T-cell (primary cell): ENCODE measurements around the gene TLE1. TPM values are rescaled to one million over a fixed set of nuclear protein-coding genes. Genes with fewer than 3 reads are reported as not detected.

Source experiments
- ATAC-seq, 4 experiments: fragments of 200-7000 bp in 3 of 4; fragments of 150-1000 bp in 1 of 4; cut with Tn5 transposase; replicated peaks in 1 of 4; 1 replicate in 3 of 4; 2 replicates in 1 of 4; pipeline ENCODE4 v1.10.0; 2021; ENCODE audit warnings: moderate library complexity in 3 of 4, mild to moderate bottlenecking in 2 of 4, moderate number of reproducible peaks in 1 of 4
- CTCF ChIA-PET, 2 donors: fragments of 300-600 bp; sonication (Branson Sonifier 250); formaldehyde crosslinking; loops; one replicate each; lab custom pipeline; 2022; ENCODE audit warnings: antibody characterized with exemption in 2 of 2; lab: Charles Lee
- POLR2A ChIA-PET, 2 donors: fragments of 300-600 bp; sonication (Branson Sonifier 250); formaldehyde crosslinking; loops; one replicate each; lab custom pipeline; 2022; ENCODE audit warnings: antibody characterized with exemption in 2 of 2; lab: Charles Lee
- DNase-seq, 35 experiments: peaks; one replicate each; pipeline versions ENCODE4 v3.0.0 to v3.0.0-alpha.2; 2013 to 2023
- H3K27ac ChIP-seq: one replicate; pipeline ENCODE4 v1.5.1; 2013; ENCODE audit warnings: low read length
- H3K27me3 ChIP-seq, 2 experiments: replicated peaks in 1 of 2; 1 replicate in 1 of 2; 2 replicates in 1 of 2; pipeline versions ENCODE4 v1.6.1 to v1.7.0; 2013; ENCODE audit warnings: low read length in 1 of 2, mixed read lengths in 1 of 2; ENCODE audit not compliant: control insufficient read depth in 2 of 2, insufficient read depth in 2 of 2; ENCODE audit errors: extremely low read depth in 1 of 2
- H3K36me3 ChIP-seq, 2 donors: 1 replicate in 1 of 2; 2 replicates in 1 of 2; pipeline versions ENCODE4 v1.6.1 to v1.7.0; 2013; ENCODE audit warnings: low read length in 1 of 2; ENCODE audit not compliant: control insufficient read depth in 2 of 2, insufficient read depth in 1 of 2; ENCODE audit errors: extremely low read depth in 1 of 2
- H3K4me1 ChIP-seq, 2 experiments: 1 replicate in 1 of 2; 2 replicates in 1 of 2; pipeline versions ENCODE4 v1.6.1 to v1.7.0; 2013; ENCODE audit warnings: low read length in 2 of 2, mixed read lengths in 1 of 2; ENCODE audit not compliant: insufficient read depth in 2 of 2, control insufficient read depth in 1 of 2; ENCODE audit errors: extremely low read depth in 1 of 2
- H3K4me3 ChIP-seq, 2 donors: 1 replicate in 1 of 2; 2 replicates in 1 of 2; pipeline versions ENCODE4 v1.5.1 to v1.7.0; 2013; ENCODE audit warnings: mild to moderate bottlenecking in 2 of 2, low read length in 1 of 2, moderate library complexity in 1 of 2; ENCODE audit not compliant: control insufficient read depth in 1 of 2; ENCODE audit errors: extremely low read depth in 1 of 2
- H3K9me3 ChIP-seq: 2 replicates; pipeline ENCODE4 v1.7.0; 2013
- H3K27ac Mint-ChIP-seq, 2 donors: one replicate each; pipeline ENCODE4 v1.8.0; 2020 to 2021; ENCODE audit warnings: mild to moderate bottlenecking in 2 of 2, mixed read lengths in 2 of 2
- H3K27me3 Mint-ChIP-seq, 2 donors: one replicate each; pipeline ENCODE4 v1.8.0; 2021 to 2022; ENCODE audit warnings: mixed read lengths in 2 of 2
- H3K36me3 Mint-ChIP-seq: one replicate; pipeline ENCODE4 v1.8.0; 2021; ENCODE audit warnings: mixed read lengths
- H3K4me1 Mint-ChIP-seq, 3 donors: one replicate each; pipeline ENCODE4 v1.8.0; 2020 to 2022; ENCODE audit warnings: mixed read lengths in 3 of 3, mild to moderate bottlenecking in 1 of 3
- H3K4me3 Mint-ChIP-seq, 3 donors: one replicate each; pipeline ENCODE4 v1.8.0; 2020 to 2022; ENCODE audit warnings: mild to moderate bottlenecking in 3 of 3, mixed read lengths in 3 of 3, moderate library complexity in 3 of 3
- H3K9me3 Mint-ChIP-seq, 3 donors: one replicate each; pipeline ENCODE4 v1.8.0; 2020 to 2022; ENCODE audit warnings: mixed read lengths in 3 of 3
- WGBS: methylation state at CpG from one replicate; pipeline ENCODE4 v1.1.5; 2013; ENCODE audit warnings: missing lambda C conversion rate; ENCODE audit not compliant: insufficient coverage; 5-methylcytosine and 5-hydroxymethylcytosine counted together
- total RNA-seq, 35 experiments: library from RNA in 6 of 35; stranded (reverse) in 6 of 35; fragments of 120-200 nt in 1 of 35; gene quantifications; one replicate each; pipeline versions ENCODE4 v1.2.1 to v1.2.4 and lab custom pipeline; 2013 to 2026

Gene TLE1
- total RNA-seq, 5 donors from 2014 or later (not counting 1 experiment from before 2014, with no cell fraction given): 1.3 to 3.5 (median 2.8) TPM

DNA sequence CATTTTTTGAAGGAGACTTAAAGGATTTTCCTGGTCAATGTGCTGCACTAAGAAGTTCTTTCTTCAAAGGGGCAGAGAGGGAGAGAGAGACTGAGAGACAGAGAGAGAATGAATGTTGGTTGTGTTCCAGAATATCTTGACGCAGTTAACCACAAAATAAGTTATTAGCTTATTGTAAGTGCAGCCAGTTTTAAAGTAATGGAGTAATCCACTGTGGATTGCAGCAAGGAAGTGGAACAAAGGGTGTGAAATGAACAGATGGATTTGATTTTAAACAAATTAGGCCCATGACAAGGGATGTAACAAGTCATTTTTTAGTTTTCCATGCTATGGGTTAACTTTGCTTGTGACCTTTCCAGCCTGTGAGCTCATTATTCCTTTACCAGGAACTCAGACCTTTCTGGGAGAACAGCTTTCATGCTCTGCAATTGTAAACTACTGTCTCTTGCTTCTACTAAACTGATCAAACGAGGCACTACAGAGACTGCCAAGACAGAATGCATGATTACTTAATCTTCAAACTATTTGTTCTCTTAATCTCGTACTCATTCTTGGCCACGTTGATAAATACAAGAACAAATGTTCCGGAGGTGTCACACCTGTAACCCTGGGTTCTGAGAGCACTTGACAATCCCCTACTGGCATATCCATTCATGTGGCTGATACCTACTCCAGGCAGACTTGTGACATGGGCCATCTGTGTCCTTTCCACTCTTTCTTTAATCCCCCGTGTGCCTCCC, 131.1 kb downstream of the TLE1 start:
- no peaks in the 10 kb centered on the region for H3K27me3 Mint-ChIP-seq
- H3K4me1 ChIP-seq: peaks cover 0 to 2% of the 10 kb centered on the region in 2 experiments
- H3K27ac Mint-ChIP-seq: no peak overlapping the region
- H3K36me3 ChIP-seq: no peaks in the 10 kb centered on the region
- H3K9me3 Mint-ChIP-seq: peaks cover 0 to 3% (median 0%) of the 10 kb centered on the region in 3 donors
- no peaks in the 10 kb centered on the region for H3K4me1 Mint-ChIP-seq
- H3K9me3 ChIP-seq: no peaks in the 10 kb centered on the region
- no peak for DNase-seq
- POLR2A ChIA-PET: no interaction called here
- no peak overlapping the region for H3K4me3 Mint-ChIP-seq
- H3K36me3 Mint-ChIP-seq: no peaks in the 10 kb centered on the region
- H3K27me3 ChIP-seq: no peaks in the 10 kb centered on the region
- WGBS: 52% methylated on average over 5 of the region's 6 CpGs
- no peak for ATAC-seq
- no peak overlapping the region for H3K4me3 ChIP-seq
- CTCF ChIA-PET: no interaction called here
- no peak overlapping the region for H3K27ac ChIP-seq

DNA sequence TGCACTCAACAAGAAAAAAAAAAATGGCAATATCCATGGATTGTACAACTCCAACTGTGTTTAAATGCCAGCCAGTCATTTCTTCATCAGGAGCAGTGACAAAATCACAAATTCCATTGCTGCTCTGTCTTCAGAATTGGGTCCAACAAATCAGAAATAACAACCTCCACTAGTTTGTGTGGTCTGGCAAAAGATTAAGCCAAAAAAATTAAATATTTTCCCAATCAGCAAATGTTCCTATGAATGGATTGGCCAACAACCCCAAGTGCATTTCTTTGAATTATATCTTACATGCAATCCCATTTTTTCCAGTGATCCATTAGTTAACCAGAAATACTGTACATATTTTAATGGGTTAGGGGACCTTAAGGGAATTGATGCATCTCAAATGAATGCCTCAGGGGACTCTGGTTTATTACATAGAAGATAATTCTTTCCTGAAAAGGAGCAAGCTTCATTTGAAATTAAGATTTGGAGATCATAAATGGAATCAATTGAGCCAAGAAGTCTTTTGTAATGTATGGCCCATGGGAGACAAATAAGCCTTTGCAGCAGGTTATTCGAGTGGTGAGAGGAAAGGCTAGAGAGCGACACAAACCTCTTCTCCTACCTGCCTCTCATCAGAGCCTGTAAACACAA, 131.8 kb downstream of the TLE1 start:
- WGBS: no CpG with 5 or more reads among the region's 2 CpGs
- Mint-ChIP-seq H3K4me3 (no peak overlapping the region), H3K36me3 (no peaks in the 10 kb centered on the region)

DNA sequence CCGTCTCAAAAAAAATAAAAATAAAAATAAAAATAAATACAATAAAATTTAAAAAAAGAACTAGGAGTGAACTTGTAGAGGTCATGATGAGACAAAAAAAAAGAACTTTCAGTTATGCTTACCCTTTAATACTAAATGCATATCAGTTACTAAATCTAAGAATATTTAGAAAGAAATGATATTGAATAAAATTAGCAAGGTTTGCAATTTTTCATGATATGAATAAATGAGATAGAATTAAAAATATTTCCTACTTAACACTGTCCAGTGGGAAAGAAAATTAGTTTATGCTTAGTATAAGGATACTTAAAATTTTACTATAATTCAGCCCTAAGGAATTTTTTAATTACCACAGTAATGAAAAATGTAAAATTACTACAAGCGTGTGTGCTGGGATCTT, 132.4 kb downstream of the TLE1 start:
- Mint-ChIP-seq H3K4me1 (no peaks in the 10 kb centered on the region), H3K9me3 (peaks cover 0 to 3% (median 0%) of the 10 kb centered on the region in 3 donors), H3K36me3 (no peaks in the 10 kb centered on the region), H3K4me3 (no peak overlapping the region), H3K27ac (no peak overlapping the region), H3K27me3 (no peaks in the 10 kb centered on the region)
- ChIA-PET POLR2A (no interaction called here), CTCF (no interaction called here)
- no peaks in the 10 kb centered on the region for H3K27me3 ChIP-seq
- DNase-seq: no peak
- no CpG with 5 or more reads among the region's 2 CpGs for WGBS
- no peak for ATAC-seq
- H3K27ac ChIP-seq: no peak overlapping the region
- peaks cover 0 to 2% of the 10 kb centered on the region in 2 experiments for H3K4me1 ChIP-seq
- no peaks in the 10 kb centered on the region for H3K9me3 ChIP-seq
- no peak overlapping the region for H3K4me3 ChIP-seq
- no peaks in the 10 kb centered on the region for H3K36me3 ChIP-seq

More for the DNA sequence above, 131.8 kb downstream of the TLE1 start:
- ChIA-PET POLR2A (no interaction called here), CTCF (no interaction called here)
- ATAC-seq: no peak
- Histone ChIP-seq H3K4me1 (peaks cover 0 to 2% of the 10 kb centered on the region in 2 experiments), H3K4me3 (no peak overlapping the region), H3K36me3 (no peaks in the 10 kb centered on the region), H3K27ac (no peak overlapping the region), H3K9me3 (no peaks in the 10 kb centered on the region), H3K27me3 (no peaks in the 10 kb centered on the region)
- H3K27me3 Mint-ChIP-seq: no peaks in the 10 kb centered on the region
- H3K4me1 Mint-ChIP-seq: no peaks in the 10 kb centered on the region
- peaks cover 0 to 3% (median 0%) of the 10 kb centered on the region in 3 donors for H3K9me3 Mint-ChIP-seq
- H3K27ac Mint-ChIP-seq: no peak overlapping the region
- DNase-seq: no peak

DNA sequence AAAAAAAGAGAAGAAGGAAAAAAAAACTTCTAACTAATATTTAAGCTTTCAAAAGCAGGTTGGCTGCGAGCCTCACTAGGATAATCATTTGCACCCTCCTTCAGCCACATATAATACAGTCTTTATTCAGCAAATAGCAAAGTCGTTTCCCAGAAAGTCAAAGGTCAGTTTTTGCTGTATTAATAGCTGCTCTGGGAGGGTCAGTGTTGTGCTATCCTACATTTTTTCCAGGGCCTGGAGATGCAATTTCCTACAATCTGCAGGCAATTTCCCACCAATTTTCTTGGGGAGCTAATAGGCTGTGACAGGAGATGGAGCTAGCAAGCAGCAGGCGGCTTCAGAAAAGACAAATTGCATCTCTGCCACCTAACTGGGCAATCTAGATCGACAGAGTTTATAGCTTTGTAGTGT, 136.8 kb downstream of the TLE1 start:
- no peaks in the 10 kb centered on the region for H3K4me1 ChIP-seq
- Mint-ChIP-seq H3K36me3 (no peaks in the 10 kb centered on the region), H3K4me1 (no peaks in the 10 kb centered on the region), H3K27me3 (no peaks in the 10 kb centered on the region), H3K9me3 (no peaks in the 10 kb centered on the region), H3K27ac (no peak overlapping the region), H3K4me3 (no peak overlapping the region)
- no peaks in the 10 kb centered on the region for H3K36me3 ChIP-seq
- POLR2A ChIA-PET: no interaction called here
- H3K27me3 ChIP-seq: no peaks in the 10 kb centered on the region
- no peak overlapping the region for H3K4me3 ChIP-seq
- ATAC-seq: no peak
- no peak for DNase-seq
- CTCF ChIA-PET: no interaction called here
- H3K27ac ChIP-seq: no peak overlapping the region
- no peaks in the 10 kb centered on the region for H3K9me3 ChIP-seq
- WGBS: 92% methylated on average over 2 of the region's 4 CpGs

DNA sequence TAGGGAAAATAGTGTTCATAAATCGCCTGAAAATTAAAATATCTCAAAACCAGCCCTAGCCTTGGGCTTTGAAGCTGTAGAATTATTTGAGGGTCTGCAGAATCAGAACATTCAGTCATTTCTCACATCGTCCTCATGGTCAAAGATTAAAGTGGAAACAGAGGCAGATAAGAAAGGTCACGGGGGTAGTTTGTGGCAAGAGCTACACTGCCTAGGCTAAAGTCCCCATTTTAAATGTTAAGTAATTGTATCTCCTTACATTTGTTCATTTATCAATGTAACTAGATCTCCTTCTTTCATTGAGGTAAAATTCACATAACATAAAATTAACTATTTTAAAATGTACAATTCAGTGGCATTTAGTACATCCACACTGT, 139.2 kb downstream of the TLE1 start:
- Mint-ChIP-seq H3K4me1 (no peaks in the 10 kb centered on the region), H3K36me3 (no peaks in the 10 kb centered on the region), H3K27me3 (no peaks in the 10 kb centered on the region), H3K4me3 (no peak overlapping the region), H3K9me3 (no peaks in the 10 kb centered on the region), H3K27ac (no peak overlapping the region)
- Histone ChIP-seq H3K9me3 (no peaks in the 10 kb centered on the region), H3K27me3 (no peaks in the 10 kb centered on the region), H3K36me3 (no peaks in the 10 kb centered on the region), H3K4me3 (no peak overlapping the region), H3K27ac (no peak overlapping the region), H3K4me1 (no peaks in the 10 kb centered on the region)
- ATAC-seq (no peak), DNase-seq (no peak)
- ChIA-PET POLR2A (no interaction called here), CTCF (no interaction called here)
- WGBS: no CpG with 5 or more reads among the region's 3 CpGs

DNA sequence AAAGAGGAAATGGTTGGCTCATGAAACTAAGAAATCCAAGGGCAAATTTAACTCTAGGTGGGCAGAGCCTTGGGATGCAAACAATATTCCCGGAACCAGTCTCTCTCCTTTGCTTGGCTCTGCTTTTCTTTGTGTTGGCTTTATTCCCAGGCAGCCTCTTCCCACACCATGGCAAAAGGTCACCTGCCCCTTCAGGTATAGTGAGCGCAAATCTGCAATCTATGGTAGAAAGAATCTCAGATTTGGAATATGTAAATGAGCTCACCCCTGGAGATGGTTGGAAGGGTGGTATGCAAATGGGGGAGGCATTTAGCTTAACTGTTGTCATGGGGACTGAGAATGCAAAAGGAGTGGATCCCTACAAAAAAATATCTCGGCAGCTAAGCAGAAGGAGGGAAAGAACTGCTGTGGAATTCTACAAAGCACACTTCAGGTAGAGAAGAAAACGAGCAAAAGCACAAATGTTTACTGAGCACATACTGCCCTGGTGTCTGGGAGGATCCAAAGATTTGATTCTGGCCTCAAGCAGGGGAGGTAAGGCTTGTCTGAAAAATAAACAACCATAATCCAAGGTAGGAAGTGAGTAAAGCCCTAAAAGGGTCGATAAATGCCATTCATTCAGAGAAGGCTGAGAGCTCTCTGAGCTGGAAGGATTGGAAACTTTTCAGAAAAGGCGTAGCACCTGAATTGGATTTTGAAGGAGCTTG, 139.7 kb downstream of the TLE1 start:
- POLR2A ChIA-PET: no interaction called here

More for the DNA sequence above, 139.7 kb downstream of the TLE1 start:
- Mint-ChIP-seq H3K4me3 (no peak overlapping the region), H3K9me3 (no peaks in the 10 kb centered on the region), H3K36me3 (no peaks in the 10 kb centered on the region), H3K27ac (no peak overlapping the region), H3K4me1 (no peaks in the 10 kb centered on the region), H3K27me3 (no peaks in the 10 kb centered on the region)
- DNase-seq (no peak), ATAC-seq (no peak)
- Histone ChIP-seq H3K27me3 (no peaks in the 10 kb centered on the region), H3K9me3 (no peaks in the 10 kb centered on the region), H3K27ac (no peak overlapping the region), H3K4me3 (no peak overlapping the region), H3K4me1 (no peaks in the 10 kb centered on the region), H3K36me3 (no peaks in the 10 kb centered on the region)
- 57% methylated on average over 2 of the region's 6 CpGs for WGBS
- CTCF ChIA-PET: no interaction called here
